Gastrocnemius medialis (tissue), 4 donors: ENCODE data around the gene EXO1. TPM values are rescaled to one million over a fixed set of nuclear protein-coding genes. Genes with fewer than 3 reads are reported as not detected.
A peak's percentile ranks its signal among the peaks of the same experiment; 100 is the strongest.

Experiments used
- ATAC-seq, 2 donors: fragments of 150-250 bp; one replicate each; pipeline ENCODE4 v1.9.1; 2016
- DNase-seq, 2 donors: peaks; one replicate each; pipeline ENCODE4 v3.0.0-alpha.2; 2019
- H3K27ac ChIP-seq, 4 donors: fragments of 200-600 bp; sonication (generic); 1 replicate in 1 of 4; 2 replicates in 3 of 4; pipeline ENCODE4 v1.5.1; 2016 to 2018; ENCODE audit warnings: mild to moderate bottlenecking in 2 of 4, moderate library complexity in 1 of 4
- H3K27me3 ChIP-seq, 3 donors: fragments of 200-600 bp; sonication (generic) in 2 of 3; 1 replicate in 1 of 3; 2 replicates in 2 of 3; pipeline versions ENCODE4 v1.5.1 to v1.6.0; 2016 to 2019; ENCODE audit warnings: mild to moderate bottlenecking in 1 of 3, moderate library complexity in 1 of 3
- H3K36me3 ChIP-seq, 2 donors: fragments of 200-600 bp; sonication (generic) in 1 of 2; one replicate each; pipeline ENCODE4 v1.5.1; 2017 to 2018
- H3K4me1 ChIP-seq, 2 donors: fragments of 200-600 bp; sonication (generic) in 1 of 2; one replicate each; pipeline ENCODE4 v1.5.1; 2016 to 2017; ENCODE audit warnings: mild to moderate bottlenecking in 2 of 2
- H3K4me3 ChIP-seq, 4 donors: fragments of 200-600 bp; sonication (generic) in 3 of 4; 1 replicate in 1 of 4; 2 replicates in 3 of 4; pipeline ENCODE4 v1.5.1; 2016 to 2019; ENCODE audit warnings: mild to moderate bottlenecking in 2 of 4
- H3K9me3 ChIP-seq, 3 donors: fragments of 200-600 bp; sonication (generic) in 2 of 3; 1 replicate in 1 of 3; 2 replicates in 2 of 3; pipeline ENCODE4 v1.5.1; 2016 to 2019
- POLR2A ChIP-seq, 2 donors: fragments of 450-650 bp; IDR thresholded peaks; one replicate each; pipeline ENCODE4 v1.6.1; 2017; ENCODE audit warnings: antibody characterized with exemption in 2 of 2, mild to moderate bottlenecking in 2 of 2, moderate library complexity in 2 of 2
- in situ Hi-C, 4 donors: fragments of 200-750 bp; cut with MboI; loops; one replicate each; pipeline versions ENCODE4 v1.15.0 to v1.8.0; 2017; ENCODE audit warnings: low sequenced_read_pairs in 4 of 4
- intact Hi-C: fragments of 100-400 bp; cut with DNase I; formaldehyde crosslinking; loops from one replicate; pipeline ENCODE4 v1.15.1; 2023; ENCODE audit warnings: low total_unique reads
- total RNA-seq, 4 donors: library from RNA; depleted of rRNA; stranded (reverse); fragments of >200 nt; gene quantifications; one replicate each; pipeline versions ENCODE4 v1.1.0 to v1.2.3, GENCODE V29; 2016
- TF ChIP-seq, protein P1 (sequence below), 5 experiments: fragments of 450-650 bp in 3 of 5; fragments of 200-600 bp in 2 of 5; sonication (generic) in 2 of 5; IDR thresholded peaks in 4 of 5; conservative IDR thresholded peaks in 1 of 5; 1 replicate in 4 of 5; 2 replicates in 1 of 5; pipeline ENCODE4 v1.5.1; 2016 to 2019; ENCODE audit warnings: antibody characterized with exemption in 5 of 5, mild to moderate bottlenecking in 3 of 5, moderate library complexity in 3 of 5

EXO1 gene
- total RNA-seq, 4 donors from 2014 or later = 0.20 TPM; not detected in 2

DNA sequence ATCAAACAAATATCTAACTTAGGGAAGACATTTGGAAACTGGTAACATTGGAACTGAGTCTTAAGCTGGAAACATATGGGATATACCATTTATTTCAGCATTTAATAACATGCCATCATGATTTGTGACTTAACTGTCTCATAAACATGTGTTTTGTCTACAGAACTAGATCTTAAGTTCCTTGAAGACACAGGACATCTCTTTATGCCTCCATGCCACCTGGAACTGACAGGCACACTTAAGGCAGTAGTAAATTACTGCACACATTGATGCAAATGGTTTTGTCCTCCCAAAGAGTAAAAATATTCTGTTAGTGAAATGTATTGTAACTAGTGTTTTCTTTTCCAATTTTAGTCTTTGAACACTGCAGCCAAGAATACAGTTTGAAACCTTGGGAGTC is 1.6 kb upstream of the EXO1 start:
- H3K4me3 ChIP-seq = no peak overlapping the region
- intact Hi-C loops = loop anchor here (5.0 kb wide), 2 partner anchors 204 to 234 kb away; partner anchors contain the start of genes CHML and OPN3
- in situ Hi-C loops = loop anchor here (25.0 kb wide), 3 partner anchors 209 to 309 kb away; partner anchors contain the start of genes CHML (in 2 of the 4), OPN3 (in 2 of the 4) and KMO (in 1 of the 4)

DNA sequence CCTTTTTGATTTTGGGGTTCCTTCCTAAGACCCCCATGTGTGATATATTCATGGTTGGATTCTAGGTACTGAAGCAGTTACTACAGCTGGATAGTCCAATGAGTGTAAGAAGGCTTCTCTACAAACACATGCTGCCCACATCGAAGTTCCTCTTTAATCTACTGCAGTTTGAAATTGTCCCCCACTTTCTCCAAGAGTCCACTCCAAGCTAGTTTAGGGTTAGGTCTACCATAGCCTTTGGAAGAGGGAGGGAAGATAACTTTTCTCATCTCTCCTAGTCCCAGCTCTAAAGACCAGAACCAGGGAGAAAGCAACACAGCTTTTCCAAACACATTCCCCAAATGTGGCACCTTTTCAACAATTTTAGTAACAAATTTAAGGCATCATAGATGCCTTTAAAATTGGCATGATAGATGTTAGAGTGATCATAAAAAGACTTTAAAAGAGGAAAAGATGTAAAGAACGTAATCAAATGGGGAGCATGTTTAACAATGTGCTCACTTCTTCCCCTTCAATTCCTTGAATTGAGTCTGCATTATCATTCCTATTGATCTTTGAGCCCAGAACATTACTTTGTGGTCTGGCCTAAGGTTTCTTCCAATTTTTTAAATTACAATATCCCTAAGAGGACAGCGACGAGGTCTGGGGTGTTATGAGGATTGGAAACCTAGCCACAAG is 1.0 kb upstream of the EXO1 start:
- peaks cover 5 to 14% of the 10 kb centered on the region in 2 donors for H3K4me1 ChIP-seq
- H3K27me3 ChIP-seq = no peaks in the 10 kb centered on the region
- H3K4me3 ChIP-seq = peak overlapping the region; percentile 86 to 99 (median 96)
- no peak for TF ChIP-seq POLR2A (IDR thresholded peaks at IDR 0.05)
- TF ChIP-seq, protein P1, sequence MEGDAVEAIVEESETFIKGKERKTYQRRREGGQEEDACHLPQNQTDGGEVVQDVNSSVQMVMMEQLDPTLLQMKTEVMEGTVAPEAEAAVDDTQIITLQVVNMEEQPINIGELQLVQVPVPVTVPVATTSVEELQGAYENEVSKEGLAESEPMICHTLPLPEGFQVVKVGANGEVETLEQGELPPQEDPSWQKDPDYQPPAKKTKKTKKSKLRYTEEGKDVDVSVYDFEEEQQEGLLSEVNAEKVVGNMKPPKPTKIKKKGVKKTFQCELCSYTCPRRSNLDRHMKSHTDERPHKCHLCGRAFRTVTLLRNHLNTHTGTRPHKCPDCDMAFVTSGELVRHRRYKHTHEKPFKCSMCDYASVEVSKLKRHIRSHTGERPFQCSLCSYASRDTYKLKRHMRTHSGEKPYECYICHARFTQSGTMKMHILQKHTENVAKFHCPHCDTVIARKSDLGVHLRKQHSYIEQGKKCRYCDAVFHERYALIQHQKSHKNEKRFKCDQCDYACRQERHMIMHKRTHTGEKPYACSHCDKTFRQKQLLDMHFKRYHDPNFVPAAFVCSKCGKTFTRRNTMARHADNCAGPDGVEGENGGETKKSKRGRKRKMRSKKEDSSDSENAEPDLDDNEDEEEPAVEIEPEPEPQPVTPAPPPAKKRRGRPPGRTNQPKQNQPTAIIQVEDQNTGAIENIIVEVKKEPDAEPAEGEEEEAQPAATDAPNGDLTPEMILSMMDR (IDR thresholded peaks at IDR 0.05 in 4 of 5, conservative IDR thresholded peaks at IDR 0.05 in 1 of 5) = no peak
- DNase-seq = no peak
- no peaks in the 10 kb centered on the region for H3K36me3 ChIP-seq
- no peak for ATAC-seq
- intact Hi-C loops (loop anchor here (1.0 to 5.0 kb wide), 3 partner anchors 205 to 328 kb away; partner anchors contain the start of genes CHML, FH and OPN3), in situ Hi-C loops (loop anchor here (25.0 kb wide), 3 partner anchors 210 to 310 kb away; partner anchors contain the start of genes CHML (in 2 of the 4), OPN3 (in 2 of the 4) and KMO (in 1 of the 4))
- H3K9me3 ChIP-seq = no peaks in the 10 kb centered on the region
- peak overlapping the region; percentile 96 to 99 (median 97) for H3K27ac ChIP-seq

More for the DNA sequence above, 1.6 kb upstream of the EXO1 start:
- Histone ChIP-seq H3K27ac (no peak overlapping the region), H3K36me3 (no peaks in the 10 kb centered on the region), H3K4me1 (peaks cover 5 to 14% of the 10 kb centered on the region in 2 donors), H3K9me3 (no peaks in the 10 kb centered on the region), H3K27me3 (no peaks in the 10 kb centered on the region)
- no peak for TF ChIP-seq POLR2A (IDR thresholded peaks at IDR 0.05)
- TF ChIP-seq, protein P1 (IDR thresholded peaks at IDR 0.05 in 4 of 5, conservative IDR thresholded peaks at IDR 0.05 in 1 of 5) = no peak
- DNase-seq (no peak), ATAC-seq (no peak)

- ATAC-seq = peak; percentile 4 to 40
- in situ Hi-C loops = loop anchor here (25.0 kb wide), 3 partner anchors 210 to 310 kb away; partner anchors contain the start of genes CHML (in 2 of the 4), OPN3 (in 2 of the 4) and KMO (in 1 of the 4)
- intact Hi-C loops = loop anchor here (1.0 to 5.0 kb wide), 3 partner anchors 205 to 328 kb away; partner anchors contain the start of genes CHML, FH and OPN3
Measured at GRCh38 chr1:241847540-241847795, 536 bp upstream of the EXO1 start.

DNA sequence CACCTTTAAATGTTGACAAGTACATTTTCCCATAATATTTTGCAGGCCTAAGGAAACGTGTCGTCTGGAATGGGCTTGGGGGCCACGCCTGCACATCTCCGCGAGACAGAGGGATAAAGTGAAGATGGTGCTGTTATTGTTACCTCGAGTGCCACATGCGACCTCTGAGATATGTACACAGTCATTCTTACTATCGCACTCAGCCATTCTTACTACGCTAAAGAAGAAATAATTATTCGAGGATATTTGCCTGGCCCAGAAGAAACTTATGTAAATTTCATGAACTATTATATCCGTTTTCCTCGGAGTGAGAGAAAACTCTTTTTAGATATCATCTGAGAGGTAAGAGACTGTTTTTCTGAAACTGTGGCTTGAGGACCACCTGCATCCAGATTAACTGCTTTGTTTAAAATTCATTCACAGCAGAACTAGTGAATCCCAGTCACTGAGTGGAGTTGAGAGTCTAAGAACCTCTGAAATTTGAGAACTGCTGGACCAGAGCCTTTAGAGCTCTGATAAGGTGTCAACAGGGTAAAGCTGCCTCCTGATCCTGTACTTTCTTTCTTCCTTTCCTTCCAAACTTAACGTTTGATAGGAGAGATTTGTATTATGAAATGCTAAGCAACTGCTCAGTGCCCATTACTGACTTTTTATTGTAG is 811 bp downstream of the EXO1 start:
- no peaks in the 10 kb centered on the region for H3K9me3 ChIP-seq
- H3K4me1 ChIP-seq = peaks cover 5 to 14% of the 10 kb centered on the region in 2 donors
- in situ Hi-C loops = loop anchor here (25.0 kb wide), 3 partner anchors 212 to 312 kb away; partner anchors contain the start of genes CHML (in 2 of the 4), OPN3 (in 2 of the 4) and KMO (in 1 of the 4)
- ATAC-seq (no peak), DNase-seq (no peak)
- H3K27me3 ChIP-seq = no peaks in the 10 kb centered on the region
- intact Hi-C loops = loop anchor here (5.0 kb wide), 2 partner anchors 207 to 237 kb away; partner anchors contain the start of genes CHML and OPN3
- no peak for TF ChIP-seq POLR2A (IDR thresholded peaks at IDR 0.05)
- TF ChIP-seq, protein P1 (IDR thresholded peaks at IDR 0.05 in 4 of 5, conservative IDR thresholded peaks at IDR 0.05 in 1 of 5) = no peak
- peak overlapping the region; percentile 86 to 99 (median 96) for H3K4me3 ChIP-seq
- no peaks in the 10 kb centered on the region for H3K36me3 ChIP-seq
- H3K27ac ChIP-seq = no peak overlapping the region

More at GRCh38 chr1:241847540-241847795, 536 bp upstream of the EXO1 start:
- Histone ChIP-seq H3K27ac (peak overlapping the region; percentile 96 to 99 (median 97)), H3K4me1 (peaks cover 5 to 14% of the 10 kb centered on the region in 2 donors), H3K9me3 (no peaks in the 10 kb centered on the region), H3K27me3 (no peaks in the 10 kb centered on the region), H3K36me3 (no peaks in the 10 kb centered on the region), H3K4me3 (peak overlapping the region; percentile 86 to 99 (median 96))
- DNase-seq = no peak
- TF ChIP-seq POLR2A (IDR thresholded peaks at IDR 0.05) = no peak
- TF ChIP-seq, protein P1 (IDR thresholded peaks at IDR 0.05 in 4 of 5, conservative IDR thresholded peaks at IDR 0.05 in 1 of 5) = no peak
